Stimulated activated CD8-positive, alpha-beta memory T cell treated with anti-CD3 and anti-CD28 coated beads, Interleukin-2, amount 100 ng/mL, for 1 hour (primary cell): ENCODE data around the gene NOP53.
A peak's percentile ranks its signal among the peaks of the same experiment; 100 is the strongest.
"Not testable (repeated sequence)": the region's sequence is repeated elsewhere in the genome, so short reads cannot be mapped to it uniquely, and the experiment has no call there.

Experiments
- DNase-seq, 2 donors: peaks; one replicate each; pipeline ENCODE4 v3.0.0-alpha.2; 2020; ENCODE audit warnings: low read depth in 2 of 2

The NOP53 gene

GRCh38 chr19:47745010-47745901 lies at the start of gene NOP53:
Gene NOP53, plus strand, starts transcription at chr19:47745546. Its CDS starts 14 bp downstream, at chr19:47745560.
- peak; percentile 95 to 98 for DNase-seq

GRCh38 chr19:47696635-47697034 lies 48.7 kb upstream of the NOP53 start:
- DNase-seq = no peak

- DNase-seq = peak; percentile 11 to 22
These were observed 47.3 kb upstream of the NOP53 start for GRCh38 chr19:47697863-47698609.

GRCh38 chr19:47698631-47699359 lies 46.6 kb upstream of the NOP53 start:
- no peak for DNase-seq

GRCh38 chr19:47699360-47699917 lies 45.9 kb upstream of the NOP53 start:
- DNase-seq = no peak

GRCh38 chr19:47700934-47701716 lies 44.2 kb upstream of the NOP53 start:
- DNase-seq = no peak

- no peak for DNase-seq
These were observed 43.4 kb upstream of the NOP53 start for GRCh38 chr19:47701717-47702552.

- DNase-seq = no peak
These were observed 42.7 kb upstream of the NOP53 start for GRCh38 chr19:47702671-47703070.

- no peak for DNase-seq
These were observed 42.0 kb upstream of the NOP53 start for GRCh38 chr19:47703301-47703700.

- DNase-seq = no peak
These were observed 41.3 kb upstream of the NOP53 start for GRCh38 chr19:47704024-47704423.

GRCh38 chr19:47704656-47705055 lies 40.7 kb upstream of the NOP53 start:
- DNase-seq = no peak

GRCh38 chr19:47707135-47707925 lies 38.0 kb upstream of the NOP53 start:
- DNase-seq = peak; percentile 36 to 58

GRCh38 chr19:47711652-47712242 lies 33.6 kb upstream of the NOP53 start:
- DNase-seq = no peak

GRCh38 chr19:47713046-47714021 lies 32.0 kb upstream of the NOP53 start, which contains the start of gene EHD2:
Gene EHD2, plus strand, starts transcription at chr19:47713422. Its CDS starts 3,191 bp downstream, at chr19:47716613.
- peak in 1 of 2 donors; percentile 4 for DNase-seq

GRCh38 chr19:47714339-47714738 lies 31.0 kb upstream of the NOP53 start:
- DNase-seq = no peak

GRCh38 chr19:47714855-47715254 lies 30.5 kb upstream of the NOP53 start:
- not testable (repeated sequence) for DNase-seq

GRCh38 chr19:47716270-47716937 lies 28.9 kb upstream of the NOP53 start:
- no peak for DNase-seq
